Measurements from ENCODE around the gene MB.

- TF ChIP-seq TCF7L2 (IDR thresholded peaks at IDR 0.05; ENCODE audit: low read depth, low read length) (no peak), CTCF (IDR thresholded peaks at IDR 0.05) (no peak), SIN3A (IDR thresholded peaks at IDR 0.05; ENCODE audit: borderline replicate concordance, insufficient read depth, low read depth, low read length) (no peak), POLR2AphosphoS5 (IDR thresholded peaks at IDR 0.05; ENCODE audit: low read depth, low read length) (no peak)
Measured at GRCh38 chr22:35570686-35571194, 46.4 kb downstream of the MB start.
